HEK293 (cell line): ENCODE results near the gene ANXA3.

ENCODE experiments used
- KLF16 ChIP-seq: fragments of 450-650 bp; formaldehyde crosslinking; IDR thresholded peaks from 2 replicates; pipeline ENCODE4 v1.5.1; 2017; ENCODE audit warnings: missing biosample characterization, missing genetic modification characterization
- TCF7L2 ChIP-seq: IDR thresholded peaks from 2 replicates; pipeline ENCODE4 v1.6.1; 2011; ENCODE audit warnings: low read depth, mild to moderate bottlenecking, inconsistent platforms, low read length, moderate library complexity, borderline replicate concordance
- YY1 ChIP-seq: fragments of 450-650 bp; formaldehyde crosslinking; IDR thresholded peaks from 2 replicates; pipeline ENCODE4 v1.5.1; 2018; ENCODE audit warnings: missing biosample characterization, missing genetic modification characterization
- ZBTB20 ChIP-seq: fragments of 450-650 bp; formaldehyde crosslinking; IDR thresholded peaks from 2 replicates; pipeline ENCODE4 v1.5.1; 2016; ENCODE audit warnings: missing biosample characterization, missing genetic modification characterization
- ZNF518A ChIP-seq: fragments of 450-650 bp; formaldehyde crosslinking; conservative IDR thresholded peaks from 2 replicates; pipeline ENCODE4 v1.5.1; 2016; ENCODE audit warnings: low read depth, missing biosample characterization, missing genetic modification characterization
- ZNF692 ChIP-seq: fragments of 450-650 bp; formaldehyde crosslinking; IDR thresholded peaks from 2 replicates; pipeline ENCODE4 v1.5.1; 2016; ENCODE audit warnings: missing biosample characterization, missing genetic modification characterization
- ZSCAN30 ChIP-seq: fragments of 450-650 bp; IDR thresholded peaks from 2 replicates; pipeline ENCODE4 v1.5.1; 2018; ENCODE audit warnings: missing biosample characterization, mild to moderate bottlenecking, missing genetic modification characterization, moderate library complexity

- no peak for TF ChIP-seq TCF7L2
- no peak for TF ChIP-seq ZNF518A (tag by site-specific recombination)
- TF ChIP-seq YY1 (tag by site-specific recombination) = no peak
- TF ChIP-seq ZBTB20 (tag by site-specific recombination) = no peak
- no peak for TF ChIP-seq ZSCAN30 (tag by site-specific recombination)
- no peak for TF ChIP-seq KLF16 (tag by site-specific recombination)
- no peak for TF ChIP-seq ZNF692 (tag by site-specific recombination)
Measured at GRCh38 chr4:78630615-78631014, 79.0 kb downstream of the ANXA3 start.
